GM19043 (cell line): Measurements from ENCODE around the gene EPS8L2.

ENCODE experiments used
- ATAC-seq: cut with Tn5 transposase; IDR thresholded peaks from one replicate; pipeline ENCODE4 v1.9.1; 2021; ENCODE audit warnings: low read depth; ENCODE audit not compliant: unreplicated experiment

The EPS8L2 gene

DNA sequence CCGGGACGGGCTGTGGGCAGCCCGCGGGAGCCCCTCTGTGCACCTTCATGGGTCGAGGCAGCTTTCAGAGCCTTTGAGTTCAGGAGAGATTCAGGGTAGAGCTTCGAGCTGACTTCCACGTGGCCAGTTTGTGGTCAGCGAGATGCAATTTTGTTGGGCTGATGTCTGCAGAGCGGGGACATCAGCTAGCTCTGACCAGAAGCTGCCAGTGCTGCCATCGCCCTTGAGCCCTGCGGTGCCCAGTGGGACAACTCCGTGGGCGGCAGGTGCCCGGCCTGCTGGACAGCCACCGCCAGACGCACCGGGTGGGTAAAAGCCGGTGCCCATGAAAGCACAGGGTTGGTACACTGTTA lies 42.0 kb downstream of the EPS8L2 start:
- ATAC-seq: no peak

DNA sequence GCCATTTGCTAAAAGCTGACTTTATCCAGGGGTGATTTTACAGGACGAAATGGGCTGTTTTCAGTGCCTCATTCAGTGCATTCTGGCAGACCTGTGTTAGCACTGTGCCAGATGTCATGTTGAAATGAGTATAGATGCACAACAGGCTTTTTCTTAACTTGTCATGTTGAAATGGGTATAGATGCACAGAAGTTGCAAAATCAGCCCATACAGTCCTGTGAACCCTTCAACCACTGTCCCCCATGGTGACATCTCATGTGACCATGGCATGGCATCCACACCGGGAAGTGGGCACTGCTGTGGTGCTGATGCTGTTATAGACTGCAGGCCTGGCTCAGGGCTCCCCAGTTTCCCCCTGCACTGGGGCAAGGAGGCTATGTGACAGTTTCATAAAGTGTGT lies 43.7 kb downstream of the EPS8L2 start:
- ATAC-seq: no peak

DNA sequence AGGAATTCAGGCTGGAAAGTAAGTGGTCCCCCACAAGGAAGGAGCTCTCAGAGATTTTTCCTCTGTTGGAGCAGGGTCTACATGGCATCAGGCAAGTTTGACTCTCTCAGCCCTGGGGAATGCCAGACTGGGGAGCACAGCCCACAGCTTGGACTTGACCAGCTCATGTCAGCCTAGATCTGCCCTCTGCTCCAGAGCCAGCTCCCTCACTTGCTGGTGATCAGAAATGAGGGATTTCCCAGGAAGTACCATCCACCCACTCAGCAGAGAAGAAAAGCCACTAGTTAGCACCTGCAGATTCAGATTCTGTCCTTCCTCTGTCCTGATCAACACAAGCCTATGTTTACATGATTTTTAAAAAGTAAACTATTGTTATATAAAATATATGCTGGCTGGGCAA lies 54.2 kb downstream of the EPS8L2 start:
- no peak for ATAC-seq

DNA sequence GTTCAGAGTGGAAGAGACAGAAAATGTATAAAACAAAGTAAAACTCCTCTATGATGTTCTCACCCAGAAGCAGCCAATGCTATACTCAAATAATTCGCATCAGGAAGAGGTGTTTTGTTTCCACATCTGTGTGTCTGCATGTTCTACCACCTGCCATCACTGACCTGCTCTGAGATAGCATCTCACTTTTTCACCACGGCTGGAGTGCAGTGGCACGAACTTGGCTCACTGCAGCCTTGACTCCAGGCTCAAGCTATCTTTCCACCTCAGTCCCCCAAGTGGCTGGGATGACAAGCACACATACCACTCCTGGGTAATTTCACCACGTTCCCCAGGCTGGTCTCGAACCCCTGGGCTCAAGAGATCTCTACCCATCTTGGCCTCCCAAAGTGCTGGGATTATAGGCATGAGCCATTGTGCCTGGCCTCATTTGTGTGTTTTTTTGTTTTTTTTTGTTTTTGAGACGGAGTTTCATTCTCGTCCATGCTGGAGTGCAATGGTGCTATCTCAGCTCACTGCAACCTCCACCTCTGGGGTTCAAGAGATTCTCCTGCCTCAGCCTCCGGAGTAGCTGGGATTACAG lies 55.6 kb downstream of the EPS8L2 start:
- ATAC-seq: no peak

DNA sequence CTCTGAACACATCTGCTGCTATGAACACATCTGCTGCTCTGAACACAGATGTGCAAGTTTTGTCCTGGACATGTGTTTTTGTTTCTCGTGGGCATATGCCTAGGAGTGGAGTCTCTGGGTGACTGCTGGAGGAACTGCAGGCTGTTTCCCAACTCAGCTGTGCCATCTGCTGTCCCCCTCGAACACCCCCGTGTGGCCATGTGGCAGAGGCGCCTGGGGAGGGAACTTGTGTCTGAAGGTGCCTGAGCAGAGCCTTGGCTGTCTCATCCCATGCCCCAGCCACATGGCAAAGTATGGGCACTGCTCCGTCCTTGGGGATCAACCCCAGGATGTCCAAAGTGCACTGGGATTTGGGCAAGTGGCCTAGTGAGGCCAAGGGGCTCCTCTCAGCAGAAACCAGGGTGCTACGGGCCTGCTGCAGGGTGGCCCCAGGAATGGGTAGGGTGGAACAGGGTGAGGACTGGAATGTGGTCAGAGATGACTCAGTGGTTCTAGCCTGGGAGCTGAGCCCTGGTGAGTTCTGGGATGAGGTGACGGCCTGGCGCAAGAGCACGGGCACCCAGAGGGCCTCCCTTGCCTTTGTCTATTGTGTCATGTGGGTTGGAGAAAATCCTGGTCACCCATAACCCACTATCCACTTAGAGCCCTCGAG lies 56.5 kb downstream of the EPS8L2 start:
- no peak for ATAC-seq

DNA sequence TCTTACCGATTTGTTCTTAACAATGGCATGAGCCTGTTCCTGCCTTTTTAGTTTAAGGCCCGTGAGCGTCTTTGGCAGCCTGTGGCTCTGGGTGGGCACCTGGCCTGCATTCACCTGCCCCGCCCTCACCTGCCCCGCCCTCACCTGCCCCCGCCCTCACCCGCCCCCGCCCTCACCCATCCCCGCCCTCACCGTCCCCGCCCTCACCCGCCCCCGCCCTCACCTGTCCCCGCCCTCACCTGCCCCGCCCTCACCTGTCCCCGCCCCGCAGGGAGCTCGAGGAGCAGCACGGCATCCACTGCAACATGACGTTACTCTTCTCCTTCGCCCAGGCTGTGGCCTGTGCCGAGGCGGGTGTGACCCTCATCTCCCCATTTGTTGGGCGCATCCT lies 57.0 kb downstream of the EPS8L2 start:
- no peak for ATAC-seq

DNA sequence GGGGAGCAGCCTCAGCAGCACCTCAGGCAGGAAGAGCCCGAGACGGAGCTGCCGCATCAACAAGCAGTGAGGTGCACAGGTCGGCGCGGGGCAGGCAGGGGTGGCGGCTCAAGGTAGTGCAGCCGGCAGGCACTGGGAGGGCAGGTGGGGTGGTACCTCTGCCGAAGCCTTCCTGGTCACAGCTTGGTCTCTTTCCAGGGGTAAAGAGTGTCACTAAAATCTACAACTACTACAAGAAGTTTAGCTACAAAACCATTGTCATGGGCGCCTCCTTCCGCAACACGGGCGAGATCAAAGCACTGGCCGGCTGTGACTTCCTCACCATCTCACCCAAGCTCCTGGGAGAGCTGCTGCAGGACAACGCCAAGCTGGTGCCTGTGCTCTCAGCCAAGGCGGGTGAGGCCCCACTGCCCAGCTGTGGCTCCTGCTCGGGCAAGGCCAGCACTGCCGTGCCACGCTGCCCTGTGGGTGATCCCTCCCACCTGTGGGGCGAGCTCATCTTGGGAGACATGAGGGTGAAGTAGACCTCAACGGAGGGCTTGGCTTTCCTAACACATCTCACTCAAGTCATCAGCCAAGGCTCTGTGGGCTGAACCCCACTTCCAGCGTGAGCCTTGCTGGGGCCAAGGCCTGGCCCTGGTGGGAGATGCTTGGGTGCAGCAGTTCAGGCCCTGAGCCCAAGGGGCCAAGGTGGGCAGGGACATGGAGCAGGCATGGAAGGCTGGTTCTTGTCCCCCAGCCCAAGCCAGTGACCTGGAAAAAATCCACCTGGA lies 57.7 kb downstream of the EPS8L2 start:
- ATAC-seq: no peak

DNA sequence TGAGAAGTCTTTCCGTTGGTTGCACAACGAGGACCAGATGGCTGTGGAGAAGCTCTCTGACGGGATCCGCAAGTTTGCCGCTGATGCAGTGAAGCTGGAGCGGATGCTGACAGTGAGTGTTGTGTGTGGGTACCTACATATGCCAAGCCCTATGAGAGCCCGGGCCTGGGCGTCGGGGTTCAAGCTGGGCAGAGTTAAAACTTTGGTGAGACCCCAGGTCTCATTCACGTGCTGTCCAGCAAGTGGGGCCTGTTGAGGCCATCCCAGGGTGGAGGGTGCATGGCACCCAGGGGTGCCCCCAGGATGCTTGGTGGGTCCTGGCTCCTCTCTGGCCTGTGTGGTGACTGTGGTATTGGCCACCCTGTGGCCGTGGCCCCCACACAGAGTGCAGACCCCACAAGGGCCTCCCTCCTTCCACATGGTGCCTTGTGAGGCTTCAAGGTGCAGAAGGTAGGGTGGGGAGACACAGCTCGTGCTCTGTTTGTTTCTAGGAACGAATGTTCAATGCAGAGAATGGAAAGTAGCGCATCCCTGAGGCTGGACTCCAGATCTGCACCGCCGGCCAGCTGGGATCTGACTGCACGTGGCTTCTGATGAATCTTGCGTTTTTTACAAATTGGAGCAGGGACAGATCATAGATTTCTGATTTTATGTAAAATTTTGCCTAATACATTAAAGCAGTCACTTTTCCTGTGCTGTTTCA lies 58.4 kb downstream of the EPS8L2 start:
- ATAC-seq: no peak

DNA sequence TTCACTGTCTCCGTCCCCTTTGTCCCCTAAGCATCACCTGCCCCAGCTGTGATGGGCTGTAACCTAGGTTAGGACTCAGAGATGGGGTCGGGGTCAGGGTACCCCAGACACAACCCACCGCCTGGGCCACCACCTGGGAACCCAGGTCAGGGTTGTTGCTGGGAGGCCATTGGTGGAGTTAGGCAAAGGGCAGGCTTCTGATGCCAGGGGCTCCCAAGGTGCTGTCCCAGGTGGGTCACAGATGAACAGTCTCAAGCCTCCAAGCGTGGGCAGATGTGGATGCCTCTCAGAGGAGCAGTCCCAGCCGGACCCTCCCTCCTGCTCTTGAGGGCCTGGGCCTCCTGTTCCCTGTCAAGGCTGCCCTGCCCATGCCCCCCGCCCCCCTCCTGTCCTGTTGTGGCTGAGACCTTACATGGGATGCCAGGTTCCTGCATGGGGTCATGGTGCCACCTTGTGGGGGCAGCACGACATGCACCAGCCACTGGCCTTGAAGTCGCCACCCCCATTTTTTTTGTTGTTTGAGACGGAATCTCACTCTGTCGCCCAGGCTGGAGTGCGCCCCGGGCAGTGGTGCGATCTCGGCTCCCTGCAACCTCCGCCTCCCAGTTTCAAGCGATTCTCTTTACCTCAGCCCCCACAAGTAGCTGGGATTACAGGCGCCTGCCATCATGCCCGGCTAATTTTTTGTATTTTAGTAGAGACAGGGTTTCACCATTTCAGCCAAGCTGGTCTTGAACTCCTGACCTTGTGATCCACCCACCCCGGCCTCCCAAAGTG lies 59.2 kb downstream of the EPS8L2 start:
- ATAC-seq: no peak

DNA sequence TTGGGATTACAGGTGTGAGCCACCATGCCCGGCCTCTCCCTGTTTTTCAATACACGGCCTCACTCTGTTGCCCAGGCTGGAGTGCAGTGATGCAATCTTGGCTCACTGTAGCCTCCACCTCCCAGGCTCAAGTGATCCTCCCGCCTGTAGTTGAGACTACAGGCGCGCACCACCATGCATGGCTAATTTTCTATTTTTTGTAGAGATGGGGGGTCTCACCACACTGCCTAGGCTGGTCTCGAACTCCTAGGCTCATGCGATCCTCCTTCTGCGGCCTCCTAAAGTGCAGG lies 59.7 kb downstream of the EPS8L2 start:
- ATAC-seq: no peak

DNA sequence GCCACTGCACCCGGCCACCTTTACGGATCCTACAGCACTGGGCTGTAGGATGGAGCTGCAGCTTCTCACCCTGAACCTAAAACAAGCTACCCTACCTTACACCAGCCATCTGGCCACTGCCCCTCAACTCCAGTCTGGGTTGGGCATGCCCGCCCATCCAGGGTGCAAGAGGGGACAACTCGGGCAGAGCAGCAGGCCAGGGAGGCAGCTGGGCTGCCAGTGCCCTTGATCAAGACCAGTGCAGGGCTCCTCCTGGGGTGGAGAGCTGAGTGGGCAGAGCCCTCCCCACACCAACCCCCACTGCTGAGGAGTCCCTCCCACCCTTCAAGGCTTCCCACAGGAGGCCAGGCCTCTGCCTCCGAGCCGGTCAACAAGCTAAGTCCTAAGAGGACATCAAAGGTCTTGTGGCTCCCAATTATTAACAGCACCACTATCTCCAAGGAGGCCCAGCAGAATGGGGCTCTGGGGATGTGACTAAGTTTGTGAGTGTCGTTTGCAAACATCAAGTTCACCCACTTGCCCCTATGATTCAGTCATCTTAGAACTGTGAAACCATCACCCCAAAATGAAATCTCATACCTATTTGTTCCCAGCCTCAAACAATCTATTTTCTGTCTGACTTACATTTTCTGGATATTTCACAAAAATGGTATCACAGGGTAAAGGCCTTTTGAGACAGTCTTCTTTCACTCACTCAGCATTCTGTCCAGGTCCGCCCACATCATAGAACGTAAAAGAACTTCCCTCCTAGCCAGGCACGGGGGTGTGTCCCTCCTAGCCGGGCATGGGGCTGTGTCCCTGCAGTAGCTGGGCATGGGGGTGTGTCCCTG lies 60.3 kb downstream of the EPS8L2 start:
- ATAC-seq: no peak

DNA sequence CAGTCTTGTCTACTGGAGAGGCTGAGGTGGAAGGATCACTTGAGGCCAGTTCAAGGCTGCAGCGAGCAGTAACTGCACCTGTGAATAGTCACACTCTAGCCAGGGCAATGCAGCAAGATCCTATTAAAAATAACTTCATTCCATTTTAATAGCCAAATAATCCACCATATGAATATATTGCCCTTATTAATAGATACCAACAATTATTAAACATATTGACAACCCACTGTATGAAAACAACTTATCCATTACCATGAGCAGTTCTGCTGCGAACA lies 60.8 kb downstream of the EPS8L2 start:
- ATAC-seq: no peak

DNA sequence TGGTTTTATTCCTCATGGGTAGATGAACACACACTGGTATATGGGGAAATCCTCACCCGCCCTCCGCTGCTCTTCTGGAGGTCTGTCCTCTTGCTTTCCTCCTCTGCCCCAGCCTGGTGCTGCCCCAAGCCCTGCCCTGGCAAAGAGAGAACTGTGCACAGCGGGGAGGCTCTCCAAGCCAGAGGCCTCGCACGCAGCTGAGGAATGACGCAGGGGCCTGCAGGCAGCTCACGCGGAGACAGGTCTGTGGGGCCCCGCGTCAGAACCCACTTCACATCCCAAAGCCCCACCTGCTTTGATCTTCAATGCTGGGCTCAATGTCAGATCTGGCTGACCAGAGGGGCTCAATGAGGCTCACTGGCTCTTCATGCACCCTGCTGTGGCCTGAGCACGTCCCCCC lies 61.2 kb downstream of the EPS8L2 start:
- ATAC-seq: no peak

DNA sequence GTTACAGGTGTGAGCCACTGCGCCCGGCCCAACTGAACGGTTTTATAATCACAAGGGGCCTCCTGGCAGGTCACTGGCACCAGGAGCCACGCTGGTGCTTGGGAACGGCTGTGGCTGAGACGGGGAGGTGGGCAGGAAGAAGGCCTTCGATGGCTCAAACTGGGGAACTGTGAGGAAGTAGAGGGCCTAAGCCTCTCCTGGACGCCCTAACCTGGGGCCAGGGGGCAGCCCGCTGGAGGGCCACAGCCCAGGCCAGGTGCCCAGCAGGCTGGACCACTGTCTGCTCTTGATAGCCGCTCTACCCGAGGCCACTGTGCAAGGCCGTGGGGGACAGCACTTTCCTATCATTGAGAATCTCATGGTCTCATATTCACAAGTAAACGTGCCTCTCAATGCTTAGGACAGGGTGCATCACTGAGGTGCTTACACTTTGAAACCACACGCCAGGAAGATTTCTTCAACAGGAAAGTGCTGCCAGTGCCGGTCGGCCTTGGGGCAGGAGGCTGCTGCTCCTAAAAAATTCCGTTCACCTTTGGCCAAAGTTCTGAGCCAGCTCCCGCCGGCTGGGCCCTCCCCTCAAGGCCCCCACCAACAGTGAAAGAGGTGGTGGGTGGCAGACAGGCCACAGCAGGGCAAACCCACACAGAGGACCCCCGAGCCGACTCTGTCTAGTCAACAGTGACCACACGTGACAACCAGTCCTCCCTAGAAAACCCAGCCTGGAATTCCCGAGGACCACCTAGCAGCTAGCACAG lies 64.0 kb downstream of the EPS8L2 start:
- ATAC-seq: no peak

DNA sequence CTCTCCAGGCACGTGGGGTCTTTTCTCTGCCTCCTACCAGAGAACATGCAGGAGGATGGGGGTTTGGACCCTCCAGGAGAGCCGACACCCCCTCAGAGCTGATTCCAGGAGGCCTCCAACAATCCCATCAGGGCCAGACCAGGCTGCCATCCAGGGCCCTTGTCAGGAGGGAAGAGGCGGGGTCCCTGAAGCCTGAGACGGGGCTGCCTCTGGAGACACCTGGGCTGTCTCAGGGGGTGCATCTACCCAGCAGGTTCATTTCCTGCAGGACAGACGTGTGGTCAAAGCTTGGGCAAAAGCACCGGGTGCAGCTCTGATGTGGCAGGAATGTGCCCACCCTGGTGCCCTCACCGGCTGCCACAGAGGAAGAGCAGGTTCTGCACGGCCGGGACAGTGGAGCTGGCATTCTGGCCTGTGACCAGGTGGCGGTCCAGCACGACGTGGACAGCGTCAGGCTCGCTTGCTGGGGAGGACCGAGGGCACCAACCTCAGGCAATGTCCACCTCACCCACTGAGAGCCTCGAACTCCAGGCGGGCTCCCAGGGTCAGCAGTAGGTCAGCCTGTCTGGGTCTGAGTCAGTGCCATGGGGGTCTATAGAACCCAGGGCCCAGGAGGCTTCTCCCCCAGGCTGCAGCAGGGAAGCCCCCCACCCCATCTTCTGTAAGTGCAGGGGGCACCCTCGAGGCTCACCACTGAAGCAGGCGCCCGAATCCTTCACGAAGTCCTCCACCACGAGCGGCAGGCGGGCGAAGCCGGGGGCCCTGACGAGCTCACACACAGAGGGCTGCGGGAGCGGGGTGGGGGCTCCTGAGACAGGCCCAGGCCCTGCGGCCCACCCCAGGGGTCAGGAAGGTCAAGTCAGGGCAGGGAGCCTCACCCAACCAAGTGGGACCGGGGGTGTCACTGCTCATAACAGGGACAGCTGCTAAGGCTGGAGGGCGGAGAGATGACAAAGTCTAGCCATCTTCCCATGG lies 64.9 kb downstream of the EPS8L2 start:
- ATAC-seq: no peak

DNA sequence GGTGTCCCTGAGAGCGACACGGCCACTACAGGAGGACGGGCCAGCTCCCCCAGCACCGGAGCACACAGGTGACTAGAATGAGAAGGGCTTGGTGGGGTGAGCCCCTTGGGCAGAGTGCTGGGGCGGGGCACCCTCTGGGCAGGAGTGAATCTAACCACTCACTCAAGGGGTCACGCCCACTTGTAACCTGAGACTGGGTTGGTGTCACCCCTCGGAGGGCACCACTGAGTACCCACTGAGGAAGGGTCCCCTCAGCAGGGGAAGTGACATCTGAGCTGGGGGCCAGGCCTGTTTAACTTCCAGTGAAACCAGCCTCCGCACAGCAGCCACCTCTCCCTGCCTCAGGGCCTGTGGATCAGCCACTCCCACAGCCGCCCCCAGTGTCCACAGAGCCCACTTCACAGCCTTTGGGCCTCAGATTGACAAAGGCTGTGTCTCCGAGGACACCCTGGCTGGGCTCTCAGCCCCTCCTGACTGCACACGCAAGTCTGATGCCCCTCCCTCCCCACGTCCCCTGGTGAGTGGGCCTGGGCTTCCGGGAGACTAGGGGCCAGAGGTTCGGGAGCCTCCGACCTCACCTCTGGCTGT lies 65.7 kb downstream of the EPS8L2 start:
- ATAC-seq: no peak

DNA sequence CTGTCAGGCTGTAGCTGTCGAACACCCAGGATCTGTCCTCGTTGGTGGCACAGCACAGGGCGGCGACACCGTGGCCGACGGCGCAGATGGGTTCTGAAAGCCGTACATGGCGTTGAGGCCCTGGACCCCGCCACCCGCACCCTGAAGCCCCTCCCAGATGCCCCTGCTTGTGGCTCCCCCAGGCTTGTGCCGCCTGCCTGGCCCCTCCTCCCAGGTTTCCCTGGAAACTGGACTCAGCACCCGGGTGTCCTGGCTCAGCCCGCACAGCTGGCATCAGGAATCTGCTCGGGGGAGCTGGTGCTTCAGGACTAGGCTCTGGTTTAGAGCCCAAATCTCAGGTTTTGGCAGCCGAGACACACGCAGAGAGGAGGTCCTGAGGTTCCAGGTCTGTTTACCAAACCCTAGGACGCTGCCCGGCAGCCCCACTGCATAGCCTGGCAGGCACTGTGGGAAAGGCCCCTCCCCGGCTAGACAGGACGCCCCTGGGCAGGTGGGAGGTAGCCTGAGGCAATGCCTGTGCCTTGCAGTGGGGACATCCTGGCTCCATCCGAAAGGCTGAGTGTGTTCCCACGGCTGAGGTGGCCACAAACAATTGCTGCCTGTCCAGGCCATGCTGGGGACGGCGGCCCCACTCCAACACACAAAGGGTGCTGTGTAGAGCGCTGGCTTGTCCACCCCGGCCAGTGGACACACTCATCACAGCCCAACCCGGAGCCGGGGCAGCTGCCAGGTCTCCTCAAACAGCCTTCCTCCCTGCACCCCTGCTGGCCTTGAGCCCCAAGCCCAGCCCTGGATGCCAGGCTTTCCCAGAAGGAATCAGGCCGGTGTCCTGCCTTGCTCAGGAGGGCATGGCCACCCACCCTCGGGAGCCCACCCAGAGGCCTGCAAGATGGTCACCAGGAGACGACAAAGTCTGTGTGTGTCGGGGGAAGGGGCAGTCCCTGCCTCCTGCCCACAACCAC lies 66.7 kb downstream of the EPS8L2 start:
- no peak for ATAC-seq
